HG03558 (cell line): Measurements from ENCODE around the gene LRRC4B.
"Not testable (repeated sequence)": the region's sequence is repeated elsewhere in the genome, so short reads cannot be mapped to it uniquely, and the experiment has no call there.

ENCODE experiments used
- ATAC-seq: cut with Tn5 transposase; IDR thresholded peaks from one replicate; pipeline ENCODE4 v1.9.1; 2021; ENCODE audit warnings: moderate number of reproducible peaks; ENCODE audit not compliant: unreplicated experiment; ENCODE audit errors: extremely low read depth

Gene LRRC4B

GRCh38 chr19:50532952-50533351, 35.3 kb downstream of the LRRC4B start:
- ATAC-seq: no peak

GRCh38 chr19:50531171-50531612, 37.0 kb downstream of the LRRC4B start:
- ATAC-seq: no peak

GRCh38 chr19:50528052-50528451, 40.2 kb downstream of the LRRC4B start:
- ATAC-seq: not testable (repeated sequence)

DNA sequence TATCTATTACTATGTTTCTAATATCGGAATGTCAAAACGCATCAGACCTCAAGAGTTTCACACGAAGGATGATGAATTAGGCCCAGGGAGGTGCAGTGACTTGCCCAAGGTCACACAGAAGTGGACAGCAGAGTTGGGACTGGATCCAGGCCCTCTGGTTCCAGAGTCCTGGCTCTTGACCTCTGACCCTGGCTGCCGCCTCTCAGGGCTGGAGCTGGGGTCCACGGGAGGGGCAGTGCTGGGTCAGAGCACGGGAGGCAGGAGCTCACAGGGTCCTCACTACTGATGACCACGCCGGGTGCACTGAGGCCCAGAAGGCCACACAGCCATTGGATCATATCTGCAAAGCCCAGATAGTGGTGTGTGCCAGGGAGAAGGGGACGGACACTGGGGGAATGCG, 45.4 kb downstream of the LRRC4B start:
- ATAC-seq: no peak

- ATAC-seq: no peak
Measured at GRCh38 chr19:50520822-50521465, 47.3 kb downstream of the LRRC4B start.

GRCh38 chr19:50519006-50519575, 49.1 kb downstream of the LRRC4B start:
- no peak for ATAC-seq

- no peak for ATAC-seq
Measured at GRCh38 chr19:50518091-50519005, 49.9 kb downstream of the LRRC4B start.

- no peak for ATAC-seq
Measured at GRCh38 chr19:50517704-50518075, 50.5 kb downstream of the LRRC4B start.

GRCh38 chr19:50516964-50517703, 51.1 kb downstream of the LRRC4B start:
- no peak for ATAC-seq

GRCh38 chr19:50516456-50516855, 51.8 kb downstream of the LRRC4B start:
- no peak for ATAC-seq

- no peak for ATAC-seq
Measured at GRCh38 chr19:50515168-50515561, 53.1 kb downstream of the LRRC4B start.

DNA sequence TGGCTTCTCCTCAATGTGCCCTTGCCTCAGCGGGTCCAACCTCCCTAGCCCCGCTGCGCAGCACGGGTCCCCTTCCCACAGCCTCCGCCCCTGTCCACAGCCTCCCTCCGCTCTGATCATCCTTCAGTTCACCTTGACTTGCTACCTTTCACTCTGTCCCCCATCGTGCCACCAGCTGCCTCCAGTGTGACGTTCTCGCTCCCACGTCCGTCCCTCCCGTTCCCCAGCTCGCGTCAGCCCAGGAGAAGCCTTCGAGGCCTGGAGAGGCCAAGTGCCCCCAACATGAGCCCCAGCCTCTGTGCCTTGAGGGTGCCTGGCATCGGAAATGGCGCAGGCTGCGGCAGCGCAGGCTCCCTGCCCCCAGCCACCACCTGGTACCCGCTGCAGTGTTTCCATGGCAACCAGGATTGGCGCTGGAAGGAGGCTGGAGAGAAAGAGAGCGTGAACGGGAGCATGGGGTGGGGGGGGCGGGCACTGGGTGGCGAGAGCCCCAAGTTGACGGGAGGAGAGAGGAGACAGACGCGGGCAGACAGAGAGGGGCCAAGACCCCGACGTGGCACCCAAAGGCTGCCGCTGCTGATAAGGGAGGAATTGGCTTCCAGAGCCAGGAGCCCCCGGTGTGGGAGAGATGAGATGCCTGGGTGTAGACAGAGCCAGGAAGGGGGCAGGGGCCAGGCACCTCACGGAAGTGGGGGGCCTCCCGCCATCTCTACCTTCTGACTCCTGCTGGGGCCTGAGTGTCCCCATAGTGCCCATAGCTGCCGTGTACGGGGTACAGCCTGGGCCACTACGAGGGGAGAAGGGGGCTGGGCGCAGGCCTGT, 53.7 kb downstream of the LRRC4B start:
- no peak for ATAC-seq

DNA sequence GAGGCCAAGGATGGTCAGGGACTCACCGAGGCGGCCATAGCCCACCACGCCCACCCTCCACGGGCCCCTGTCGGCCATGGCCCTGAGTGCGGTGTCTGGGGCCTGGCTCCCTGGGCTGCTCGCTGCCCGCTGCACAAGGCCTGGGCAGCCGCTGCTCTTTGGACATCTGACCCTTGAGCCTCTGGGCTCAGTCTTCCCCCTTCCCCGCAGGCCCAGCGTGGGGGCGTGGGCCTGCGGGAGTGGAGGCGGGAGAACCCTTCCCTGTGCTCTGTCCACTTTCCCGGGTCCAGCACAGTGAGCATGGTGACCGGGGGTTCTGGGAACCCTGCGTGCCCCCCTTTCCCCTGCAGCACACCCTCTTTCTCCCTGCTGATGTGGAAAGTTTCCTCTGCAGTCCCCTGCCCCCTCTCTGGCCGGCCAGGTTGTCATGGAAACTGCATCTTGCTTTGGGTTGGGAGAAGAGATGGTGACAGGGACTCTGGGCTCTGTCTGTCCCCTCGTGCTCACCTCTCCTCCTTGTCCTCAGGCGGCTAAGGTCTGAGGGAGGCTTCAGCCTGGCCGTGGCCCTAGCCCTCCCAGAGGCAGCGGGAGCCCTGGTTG, 54.4 kb downstream of the LRRC4B start, which contains the start of gene ASPDH:
Gene ASPDH, minus strand, starts transcription at position 168 of the 600 bp plus-strand sequence. Its CDS starts 90 bp downstream, at position 78.
- ATAC-seq: no peak

- no peak for ATAC-seq
Measured at GRCh38 chr19:50512999-50513745, 55.1 kb downstream of the LRRC4B start.

DNA sequence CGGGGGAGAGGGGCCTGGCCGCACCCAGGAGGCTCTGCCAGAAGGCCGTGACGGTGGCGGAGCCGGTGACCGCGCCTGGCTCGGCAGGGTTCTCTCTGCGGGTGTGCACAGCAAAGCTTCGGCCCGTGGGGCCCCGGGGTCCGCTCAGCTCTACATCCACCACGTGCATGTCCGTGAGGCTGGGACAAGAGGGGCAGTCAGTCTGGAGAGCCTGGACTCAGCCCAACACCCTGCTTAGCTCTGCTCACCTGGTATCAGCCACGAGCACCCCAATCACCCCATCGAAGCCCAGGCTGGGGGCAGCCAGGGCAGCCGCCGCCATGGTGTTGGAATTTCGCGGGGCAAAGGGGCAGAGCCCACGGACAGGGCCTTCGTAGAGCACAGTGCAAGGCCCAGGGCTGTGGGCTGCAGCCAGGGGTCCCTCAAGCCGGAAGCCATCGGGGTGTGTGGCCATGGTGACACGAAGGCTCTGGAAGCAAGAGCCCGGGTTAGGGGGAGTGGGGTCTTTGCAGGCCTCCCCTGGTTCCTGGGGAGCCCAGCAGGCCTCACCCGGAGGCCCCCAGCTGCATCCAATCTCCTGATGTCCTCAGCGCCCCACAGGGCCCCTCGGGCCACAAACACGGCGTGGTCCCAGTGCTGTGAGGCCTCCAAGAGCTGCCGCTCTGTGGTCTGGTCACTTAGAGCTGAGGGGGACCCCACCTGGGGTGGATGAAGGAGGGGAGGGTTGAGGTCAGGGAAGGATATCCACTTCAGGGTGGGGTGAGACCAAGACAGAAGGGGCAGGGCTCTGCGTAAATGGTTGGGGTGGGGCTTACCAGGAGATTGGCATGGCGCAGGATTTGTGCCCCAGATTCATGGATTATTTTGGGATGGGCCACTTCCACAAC, 55.9 kb downstream of the LRRC4B start:
- ATAC-seq: no peak

GRCh38 chr19:50511069-50511822, 57.0 kb downstream of the LRRC4B start, which contains the start of gene JOSD2:
JOSD2 (minus strand) TSS chr19:50511191; CDS start chr19:50510431, 760 bp downstream.
- ATAC-seq: peak; percentile 72

DNA sequence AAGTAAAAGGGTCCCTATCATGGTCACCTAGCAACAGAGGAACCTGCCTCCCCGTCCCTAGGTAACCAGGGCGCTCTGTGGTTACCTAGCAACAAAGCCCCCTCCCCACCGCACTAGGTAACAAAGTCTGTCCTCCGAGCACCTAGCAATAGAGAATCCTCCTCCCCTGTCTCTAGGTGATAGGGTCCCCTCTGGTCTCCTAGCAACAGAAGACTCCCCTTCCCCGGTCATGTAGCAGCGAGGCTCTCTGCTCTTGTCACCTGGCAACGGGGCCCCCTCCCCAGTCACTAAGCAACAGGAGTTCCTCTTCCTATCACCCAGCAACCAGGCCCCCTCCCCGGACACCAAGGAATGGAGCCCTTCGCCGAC, 57.6 kb downstream of the LRRC4B start:
- ATAC-seq: no peak
